HepG2 (cell line): ENCODE results near the gene COBLL1.
"Not testable (repeated sequence)": the region's sequence is repeated elsewhere in the genome, so short reads cannot be mapped to it uniquely, and the experiment has no call there.

Experiments
- ATM ChIP-seq: fragments of 450-650 bp; IDR thresholded peaks from 2 replicates; pipeline ENCODE4 v1.7.1; 2017; ENCODE audit warnings: mild to moderate bottlenecking, borderline replicate concordance
- KDM3A ChIP-seq: IDR thresholded peaks from 2 replicates; pipeline ENCODE4 v1.6.1; 2018; ENCODE audit warnings: low read depth, missing compliant biosample characterization
- U2AF2 ChIP-seq: fragments of 200-400 bp; formaldehyde crosslinking; IDR thresholded peaks from 2 replicates; pipeline ENCODE4 v1.6.1; 2017; ENCODE audit warnings: low read depth, mild to moderate bottlenecking, low read length
- ZNF660 ChIP-seq: sonication (generic); formaldehyde crosslinking; IDR thresholded peaks from 2 replicates; pipeline ENCODE4 v1.5.1; 2020; ENCODE audit warnings: mild to moderate bottlenecking, low read depth, missing genetic modification reagents, borderline replicate concordance
- TF ChIP-seq, protein P1 (sequence below): sonication (generic); formaldehyde crosslinking; IDR thresholded peaks from 2 replicates; pipeline ENCODE4 v1.5.0; 2020; ENCODE audit warnings: mild to moderate bottlenecking, missing genetic modification reagents, moderate library complexity
- TF ChIP-seq, protein P2 (sequence below): sonication (generic); formaldehyde crosslinking; IDR thresholded peaks from 2 replicates; pipeline ENCODE4 v1.4.0; 2020; ENCODE audit warnings: mild to moderate bottlenecking, missing genetic modification reagents

GRCh38 chr2:164866381-164866780 lies 24.8 kb upstream of the COBLL1 start:
- TF ChIP-seq U2AF2; ZNF660 (CRISPR knock-in tag); KDM3A (CRISPR knock-in tag); ATM: not testable (repeated sequence)
- TF ChIP-seq, protein P1, sequence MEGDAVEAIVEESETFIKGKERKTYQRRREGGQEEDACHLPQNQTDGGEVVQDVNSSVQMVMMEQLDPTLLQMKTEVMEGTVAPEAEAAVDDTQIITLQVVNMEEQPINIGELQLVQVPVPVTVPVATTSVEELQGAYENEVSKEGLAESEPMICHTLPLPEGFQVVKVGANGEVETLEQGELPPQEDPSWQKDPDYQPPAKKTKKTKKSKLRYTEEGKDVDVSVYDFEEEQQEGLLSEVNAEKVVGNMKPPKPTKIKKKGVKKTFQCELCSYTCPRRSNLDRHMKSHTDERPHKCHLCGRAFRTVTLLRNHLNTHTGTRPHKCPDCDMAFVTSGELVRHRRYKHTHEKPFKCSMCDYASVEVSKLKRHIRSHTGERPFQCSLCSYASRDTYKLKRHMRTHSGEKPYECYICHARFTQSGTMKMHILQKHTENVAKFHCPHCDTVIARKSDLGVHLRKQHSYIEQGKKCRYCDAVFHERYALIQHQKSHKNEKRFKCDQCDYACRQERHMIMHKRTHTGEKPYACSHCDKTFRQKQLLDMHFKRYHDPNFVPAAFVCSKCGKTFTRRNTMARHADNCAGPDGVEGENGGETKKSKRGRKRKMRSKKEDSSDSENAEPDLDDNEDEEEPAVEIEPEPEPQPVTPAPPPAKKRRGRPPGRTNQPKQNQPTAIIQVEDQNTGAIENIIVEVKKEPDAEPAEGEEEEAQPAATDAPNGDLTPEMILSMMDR (CRISPR knock-in tag): not testable (repeated sequence)
- TF ChIP-seq, protein P2, sequence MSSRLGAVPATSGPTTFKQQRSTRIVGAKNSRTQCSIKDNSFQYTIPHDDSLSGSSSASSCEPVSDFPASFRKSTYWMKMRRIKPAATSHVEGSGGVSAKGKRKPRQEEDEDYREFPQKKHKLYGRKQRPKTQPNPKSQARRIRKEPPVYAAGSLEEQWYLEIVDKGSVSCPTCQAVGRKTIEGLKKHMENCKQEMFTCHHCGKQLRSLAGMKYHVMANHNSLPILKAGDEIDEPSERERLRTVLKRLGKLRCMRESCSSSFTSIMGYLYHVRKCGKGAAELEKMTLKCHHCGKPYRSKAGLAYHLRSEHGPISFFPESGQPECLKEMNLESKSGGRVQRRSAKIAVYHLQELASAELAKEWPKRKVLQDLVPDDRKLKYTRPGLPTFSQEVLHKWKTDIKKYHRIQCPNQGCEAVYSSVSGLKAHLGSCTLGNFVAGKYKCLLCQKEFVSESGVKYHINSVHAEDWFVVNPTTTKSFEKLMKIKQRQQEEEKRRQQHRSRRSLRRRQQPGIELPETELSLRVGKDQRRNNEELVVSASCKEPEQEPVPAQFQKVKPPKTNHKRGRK: not testable (repeated sequence)
